Spleen (tissue), 13 donors: ENCODE measurements around the gene PRSS56. TPM values are rescaled to one million over a fixed set of nuclear protein-coding genes. Genes with fewer than 3 reads are reported as not detected.
A peak's percentile ranks its signal among the peaks of the same experiment; 100 is the strongest.

ENCODE experiments used
- DNase-seq: peaks from one replicate; pipeline ENCODE4 v3.0.0-alpha.2; 2020
- H3K27ac ChIP-seq, 8 donors: fragments of 200-600 bp; sonication (generic) in 7 of 8; 1 replicate in 4 of 8; 2 replicates in 4 of 8; pipeline versions ENCODE4 v1.5.0 to v1.8.0; 2016 to 2021; ENCODE audit warnings: inconsistent platforms in 4 of 8, mild to moderate bottlenecking in 4 of 8, moderate library complexity in 1 of 8
- H3K27me3 ChIP-seq, 7 donors: fragments of 200-600 bp; sonication (generic) in 6 of 7; replicated peaks in 1 of 7; 1 replicate in 4 of 7; 2 replicates in 3 of 7; pipeline versions ENCODE4 v1.5.0 to v1.8.0; 2016 to 2021; ENCODE audit warnings: inconsistent platforms in 3 of 7, mild to moderate bottlenecking in 1 of 7
- H3K36me3 ChIP-seq, 6 donors: fragments of 200-600 bp; sonication (generic) in 5 of 6; 1 replicate in 4 of 6; 2 replicates in 2 of 6; pipeline versions ENCODE4 v1.5.0 to v1.8.0; 2016 to 2021; ENCODE audit warnings: inconsistent platforms in 2 of 6
- H3K4me1 ChIP-seq, 6 donors: fragments of 200-600 bp; sonication (generic) in 5 of 6; 1 replicate in 3 of 6; 2 replicates in 3 of 6; pipeline versions ENCODE4 v1.5.0 to v1.8.0; 2016 to 2021; ENCODE audit warnings: inconsistent platforms in 3 of 6
- H3K4me3 ChIP-seq, 8 donors: fragments of 200-600 bp; sonication (generic) in 7 of 8; 1 replicate in 4 of 8; 2 replicates in 4 of 8; pipeline versions ENCODE4 v1.5.0 to v1.8.0; 2016 to 2021; ENCODE audit warnings: inconsistent platforms in 4 of 8, mild to moderate bottlenecking in 4 of 8, moderate library complexity in 2 of 8
- H3K9me3 ChIP-seq, 8 donors: fragments of 200-600 bp; sonication (generic) in 7 of 8; 1 replicate in 4 of 8; 2 replicates in 4 of 8; pipeline versions ENCODE4 v1.5.0 to v1.8.0; 2016 to 2021; ENCODE audit warnings: inconsistent platforms in 4 of 8
- CTCF ChIP-seq, 11 experiments: fragments of 200-600 bp in 7 of 11; fragments of 450-650 bp in 4 of 11; sonication (generic) in 4 of 11; IDR thresholded peaks in 8 of 11; conservative IDR thresholded peaks in 3 of 11; 1 replicate in 7 of 11; 2 replicates in 4 of 11; pipeline versions ENCODE4 v1.4.0 to v1.8.0; 2016 to 2021; ENCODE audit warnings: antibody characterized with exemption in 11 of 11, inconsistent platforms in 4 of 11, mild to moderate bottlenecking in 1 of 11
- POLR2A ChIP-seq, 3 donors: fragments of 450-650 bp; IDR thresholded peaks; one replicate each; pipeline ENCODE4 v1.5.1; 2017; ENCODE audit warnings: antibody characterized with exemption in 3 of 3, mild to moderate bottlenecking in 1 of 3
- POLR2AphosphoS5 ChIP-seq, 3 donors: sonication (generic); formaldehyde crosslinking; IDR thresholded peaks; one replicate each; pipeline ENCODE4 v1.5.1; 2017; ENCODE audit warnings: antibody characterized with exemption in 3 of 3
- WGBS, 5 donors: extraction: QIAGEN DNeasy Blood & Tissue Kit in 3 of 5; methylation state at CpG; one replicate each; pipeline versions ENCODE4 v1.1.5 to v1.1.7; 2013 to 2018; 5-methylcytosine and 5-hydroxymethylcytosine counted together
- intact Hi-C: fragments of 100-400 bp; cut with DNase I; formaldehyde crosslinking; loops from one replicate; pipeline ENCODE4 v1.15.0; 2023; ENCODE audit warnings: low total_unique reads
- long read RNA-seq, 2 donors: transcript quantifications; one replicate each; lab custom pipeline, GENCODE V29; 2026
- polyA plus RNA-seq, 3 donors: library from polyadenylated mRNA; stranded (reverse); fragments of 200-250 nt; gene quantifications; one replicate each; pipeline ENCODE4 v1.2.1, GENCODE V29; 2013
- total RNA-seq, 7 donors: library from RNA; depleted of rRNA in 3 of 7; stranded (reverse); fragments of >200 nt in 3 of 7; fragmentation: NEBNext Ultra II Directional in 4 of 7; extraction: Animal tissue kit (Norgen Biotek cat#: 25700) in 4 of 7; gene quantifications; one replicate each; pipeline versions ENCODE4 v1.1.0 to v1.2.1, GENCODE V29; 2016 to 2021
- donor health status: healthy with polysubstance abuse.
- donor health status: DM: no; HTN: no; CAD: no; lungs with moderate emphysema.
- donor health status: DM: no; HTN: no; CAD: no.
- donor health status: Bipolar disorder and iron deficiency.
- donor health status: healthy.
- donor health status: DM: no; HTN: no; CAD: no.
- donor health status: DM: yes; HTN: yes; CAD: no.

PRSS56 gene
- under 1 TPM in 1 of 7 donors, not detected in 6; 0.13 TPM for total RNA-seq
- under 1 TPM in 1 of 3 donors, not detected in 2; 0.04 TPM for polyA plus RNA-seq
- long read RNA-seq, donor 1, result 0 reads
- long read RNA-seq, donor 2, result 0 reads

GRCh38 chr2:232519581-232520438 lies at the start of gene PRSS56:
PRSS56 (plus strand) TSS chr2:232520388; CDS start chr2:232520599, 211 bp downstream.
- no peaks in the 10 kb centered on the region for H3K36me3 ChIP-seq
- H3K9me3 ChIP-seq, result no peaks in the 10 kb centered on the region
- peaks cover 12 to 73% (median 43%) of the 10 kb centered on the region in 7 donors for H3K27me3 ChIP-seq
- no peak for DNase-seq
- H3K4me1 ChIP-seq, result peaks cover 10 to 32% (median 30%) of the 10 kb centered on the region in 6 donors
- TF ChIP-seq POLR2A (IDR thresholded peaks at IDR 0.05) (no peak), CTCF (IDR thresholded peaks at IDR 0.05 in 8 of 11, conservative IDR thresholded peaks at IDR 0.05 in 3 of 11) (no peak), POLR2AphosphoS5 (IDR thresholded peaks at IDR 0.05) (no peak)
- 67 to 76% (median 71%) methylated on average over 13 to 19 of the region's 19 CpGs for WGBS, 5 donors
- H3K27ac ChIP-seq, result no peak within 1 kb of the TSS
- intact Hi-C loops, result loop anchor here (10.0 kb wide), 1 partner anchor 65 kb away; the partner anchor contains the start of gene ALPI
- no peak within 1 kb of the TSS for H3K4me3 ChIP-seq

- H3K27me3 ChIP-seq, result peaks cover 0 to 48% (median 0%) of the 10 kb centered on the region in 7 donors
- peaks cover 0 to 15% (median 13%) of the 10 kb centered on the region in 8 donors for H3K9me3 ChIP-seq
- WGBS, 5 donors, result 49 to 58% (median 51%) methylated on average over 6 of the region's 6 CpGs
- H3K4me1 ChIP-seq, result no peaks in the 10 kb centered on the region
- no peak overlapping the region for H3K27ac ChIP-seq
- intact Hi-C loops, result no loop called here
- H3K36me3 ChIP-seq, result no peaks in the 10 kb centered on the region
- TF ChIP-seq POLR2AphosphoS5 (IDR thresholded peaks at IDR 0.05) (no peak), POLR2A (IDR thresholded peaks at IDR 0.05) (no peak), CTCF (IDR thresholded peaks at IDR 0.05 in 8 of 11, conservative IDR thresholded peaks at IDR 0.05 in 3 of 11) (no peak)
- no peak overlapping the region for H3K4me3 ChIP-seq
- DNase-seq, result no peak
Measured at GRCh38 chr2:232473467-232473890, 46.7 kb upstream of the PRSS56 start.

- Histone ChIP-seq H3K27me3 (peaks cover 0 to 63% (median 0%) of the 10 kb centered on the region in 7 donors), H3K36me3 (no peaks in the 10 kb centered on the region), H3K4me3 (no peak overlapping the region), H3K9me3 (peaks cover 0 to 15% (median 13%) of the 10 kb centered on the region in 8 donors), H3K27ac (no peak overlapping the region), H3K4me1 (no peaks in the 10 kb centered on the region)
- TF ChIP-seq POLR2AphosphoS5 (IDR thresholded peaks at IDR 0.05) (no peak), POLR2A (IDR thresholded peaks at IDR 0.05) (no peak), CTCF (IDR thresholded peaks at IDR 0.05 in 8 of 11, conservative IDR thresholded peaks at IDR 0.05 in 3 of 11) (no peak)
- 56 to 80% (median 76%) methylated on average over 2 of the region's 2 CpGs for WGBS, 5 donors
- DNase-seq, result peak; percentile 23
- intact Hi-C loops, result no loop called here
Measured at GRCh38 chr2:232476045-232476444, 44.1 kb upstream of the PRSS56 start.

GRCh38 chr2:232476791-232477190 lies 43.4 kb upstream of the PRSS56 start:
- intact Hi-C loops, result no loop called here
- peaks cover 0 to 15% (median 10%) of the 10 kb centered on the region in 8 donors for H3K9me3 ChIP-seq
- H3K36me3 ChIP-seq, result no peaks in the 10 kb centered on the region
- WGBS, 5 donors, result 89 to 94% (median 91%) methylated on average over 3 to 7 of the region's 7 CpGs
- no peak overlapping the region for H3K27ac ChIP-seq
- peak; percentile 62 for DNase-seq
- H3K4me3 ChIP-seq, result no peak overlapping the region
- no peaks in the 10 kb centered on the region for H3K4me1 ChIP-seq
- TF ChIP-seq POLR2AphosphoS5 (IDR thresholded peaks at IDR 0.05), result no peak
- TF ChIP-seq POLR2A (IDR thresholded peaks at IDR 0.05), result no peak
- TF ChIP-seq CTCF (IDR thresholded peaks at IDR 0.05 in 8 of 11, conservative IDR thresholded peaks at IDR 0.05 in 3 of 11), result no peak
- H3K27me3 ChIP-seq, result peaks cover 0 to 68% (median 0%) of the 10 kb centered on the region in 7 donors
